ENCODE measurements around the gene KCNH2.

DNA sequence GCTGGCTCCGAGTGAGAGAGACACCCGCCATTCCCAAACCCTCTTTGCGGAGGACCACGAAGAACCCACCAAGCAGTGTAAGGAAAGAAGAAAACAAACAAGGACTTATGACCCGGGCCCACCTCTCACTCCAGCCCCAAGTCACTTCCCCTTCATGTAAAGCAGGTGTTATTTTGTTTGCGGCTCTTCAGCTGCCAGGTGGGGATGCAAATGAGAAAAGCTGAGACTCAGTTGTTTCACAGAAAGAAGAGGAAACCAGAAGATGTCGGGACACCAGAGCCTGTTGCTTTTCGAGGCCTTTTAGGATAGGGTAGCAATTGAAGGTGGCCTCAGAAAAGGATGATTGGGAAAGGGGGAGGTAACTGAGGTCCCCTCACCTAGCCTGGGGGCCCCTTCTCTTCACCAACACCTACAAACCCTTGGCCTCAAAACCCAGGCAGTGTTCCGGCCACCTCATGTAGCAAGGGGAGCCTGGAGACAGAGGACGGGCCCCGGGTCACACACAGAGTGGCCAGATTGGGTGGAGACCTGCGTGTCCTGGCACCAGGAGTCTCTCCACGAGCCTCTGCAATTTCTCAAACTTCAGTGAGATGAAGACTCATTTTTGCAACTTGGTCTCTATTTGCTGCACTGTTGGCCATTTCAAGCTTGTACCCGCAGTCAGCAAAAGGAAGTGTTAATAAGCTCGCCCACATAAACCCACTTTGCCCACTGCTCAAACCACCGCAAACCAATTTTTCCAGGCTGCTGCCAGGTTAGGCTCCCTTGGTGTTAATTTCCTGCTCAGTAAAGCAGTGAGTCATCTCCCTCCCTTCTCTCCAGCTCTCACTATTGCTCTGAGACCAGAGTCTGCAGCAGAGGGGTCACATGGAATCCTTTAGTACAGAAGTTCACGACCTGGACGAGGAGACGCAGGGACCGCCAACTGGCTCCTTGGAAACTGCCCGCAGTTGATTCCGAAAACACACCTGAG lies 80.3 kb downstream of the KCNH2 start:
- no peak for TF ChIP-seq CTCF (IDR thresholded peaks at IDR 0.05)
- TF ChIP-seq POLR2A (IDR thresholded peaks at IDR 0.05): no peak

All from adrenal gland (tissue), 5 donors.